Right kidney (tissue), 1 donor: ENCODE measurements around the gene RPN1.

Experiments used
- DNase-seq: peaks from one replicate; pipeline ENCODE4 v3.0.0-alpha.2; 2016

The RPN1 gene

GRCh38 chr3:128584412-128585020, 66.1 kb downstream of the RPN1 start:
- DNase-seq = peak; percentile 44

- no peak for DNase-seq
Observed at GRCh38 chr3:128581566-128581965, 69.1 kb downstream of the RPN1 start.

- no peak for DNase-seq
Observed at GRCh38 chr3:128579927-128580326, 70.7 kb downstream of the RPN1 start.

GRCh38 chr3:128578346-128578745, 72.3 kb downstream of the RPN1 start:
- DNase-seq = no peak

GRCh38 chr3:128577711-128578110, 72.9 kb downstream of the RPN1 start:
- no peak for DNase-seq

- no peak for DNase-seq
Observed at GRCh38 chr3:128576290-128576689, 74.3 kb downstream of the RPN1 start.

- no peak for DNase-seq
Observed at GRCh38 chr3:128575777-128576176, 74.8 kb downstream of the RPN1 start.

- DNase-seq = no peak
Observed at GRCh38 chr3:128573707-128574162, 76.9 kb downstream of the RPN1 start.

GRCh38 chr3:128573160-128573559, 77.5 kb downstream of the RPN1 start:
- DNase-seq = no peak

GRCh38 chr3:128572644-128573105, 77.9 kb downstream of the RPN1 start:
- no peak for DNase-seq

- no peak for DNase-seq
Observed at GRCh38 chr3:128572013-128572412, 78.6 kb downstream of the RPN1 start.
